Endodermal cell (in vitro differentiated cells): Measurements from ENCODE around the gene IFNL3. TPM values are rescaled to one million over a fixed set of nuclear protein-coding genes. Genes with fewer than 3 reads are reported as not detected.

ENCODE experiments used
- DNase-seq: peaks from one replicate; pipeline ENCODE4 v3.0.0-alpha.2; 2017
- H3K27ac ChIP-seq: 2 replicates; pipeline ENCODE4 v1.5.1; 2013; ENCODE audit warnings: mild to moderate bottlenecking, low read depth, low read length, moderate library complexity
- H3K27me3 ChIP-seq: 2 replicates; pipeline ENCODE4 v1.6.1; 2013; ENCODE audit warnings: mild to moderate bottlenecking, low read length, moderate library complexity; ENCODE audit not compliant: insufficient read depth, control insufficient read depth, poor library complexity, severe bottlenecking
- H3K36me3 ChIP-seq: 2 replicates; pipeline ENCODE4 v1.7.0; 2013; ENCODE audit warnings: mild to moderate bottlenecking, low read length, moderate library complexity; ENCODE audit not compliant: control insufficient read depth, insufficient read depth
- H3K4me1 ChIP-seq: one replicate; pipeline ENCODE4 v1.7.0; 2013; ENCODE audit warnings: low read length; ENCODE audit not compliant: control insufficient read depth, insufficient read depth
- H3K4me3 ChIP-seq: 2 replicates; pipeline ENCODE4 v1.5.1; 2013; ENCODE audit warnings: mild to moderate bottlenecking, low read length, moderate library complexity
- H3K9ac ChIP-seq: 2 replicates; pipeline ENCODE4 v1.6.1; 2013; ENCODE audit warnings: mild to moderate bottlenecking, low read length, moderate library complexity; ENCODE audit not compliant: poor library complexity, severe bottlenecking; ENCODE audit errors: extremely low read depth
- H3K9me3 ChIP-seq: 2 replicates; pipeline ENCODE4 v1.6.1; 2013; ENCODE audit warnings: mild to moderate bottlenecking, low read length, moderate library complexity; ENCODE audit not compliant: control insufficient read depth
- H3K27ac Mint-ChIP-seq: 2 replicates; pipeline ENCODE4 v1.8.0; 2020; ENCODE audit warnings: mixed read lengths
- H3K27me3 Mint-ChIP-seq: 2 replicates; pipeline ENCODE4 v1.8.0; 2021; ENCODE audit warnings: mild to moderate bottlenecking, mixed read lengths; ENCODE audit not compliant: insufficient read depth
- H3K36me3 Mint-ChIP-seq: 2 replicates; pipeline ENCODE4 v1.8.0; 2020; ENCODE audit warnings: low read depth, mixed read lengths
- H3K4me1 Mint-ChIP-seq: 2 replicates; pipeline ENCODE4 v1.8.0; 2020; ENCODE audit warnings: mixed read lengths
- H3K4me3 Mint-ChIP-seq: 2 replicates; pipeline ENCODE4 v1.8.0; 2020; ENCODE audit warnings: mild to moderate bottlenecking, moderate library complexity, mixed read lengths
- H3K9me3 Mint-ChIP-seq: 2 replicates; pipeline ENCODE4 v1.8.0; 2020; ENCODE audit warnings: mild to moderate bottlenecking, mixed read lengths
- WGBS, 2 experiments: methylation state at CpG; one replicate each; pipeline versions ENCODE4 v1.1.5 to v1.1.7; 2013; ENCODE audit warnings: missing lambda C conversion rate in 2 of 2, mixed read lengths in 1 of 2; ENCODE audit not compliant: insufficient coverage in 1 of 2, insufficient read length in 1 of 2; 5-methylcytosine and 5-hydroxymethylcytosine counted together
- total RNA-seq, 2 donors: library from RNA; stranded (reverse); fragmentation: NEBNext Ultra II Directional in 1 of 2; extraction: Animal tissue kit (Norgen Biotek cat#: 25700) in 1 of 2; gene quantifications; 2 replicates in 1 of 2; 3 replicates in 1 of 2; pipeline ENCODE4 v1.2.1, GENCODE V29; 2021
- TF ChIP-seq, protein P1 (sequence below): fragments of 200-600 bp; sonication (generic); conservative IDR thresholded peaks from 2 replicates; pipeline ENCODE4 v1.5.0; 2021; ENCODE audit warnings: antibody characterized with exemption, mild to moderate bottlenecking

The IFNL3 gene
- total RNA-seq, 2 donors from 2014 or later, result not detected

DNA sequence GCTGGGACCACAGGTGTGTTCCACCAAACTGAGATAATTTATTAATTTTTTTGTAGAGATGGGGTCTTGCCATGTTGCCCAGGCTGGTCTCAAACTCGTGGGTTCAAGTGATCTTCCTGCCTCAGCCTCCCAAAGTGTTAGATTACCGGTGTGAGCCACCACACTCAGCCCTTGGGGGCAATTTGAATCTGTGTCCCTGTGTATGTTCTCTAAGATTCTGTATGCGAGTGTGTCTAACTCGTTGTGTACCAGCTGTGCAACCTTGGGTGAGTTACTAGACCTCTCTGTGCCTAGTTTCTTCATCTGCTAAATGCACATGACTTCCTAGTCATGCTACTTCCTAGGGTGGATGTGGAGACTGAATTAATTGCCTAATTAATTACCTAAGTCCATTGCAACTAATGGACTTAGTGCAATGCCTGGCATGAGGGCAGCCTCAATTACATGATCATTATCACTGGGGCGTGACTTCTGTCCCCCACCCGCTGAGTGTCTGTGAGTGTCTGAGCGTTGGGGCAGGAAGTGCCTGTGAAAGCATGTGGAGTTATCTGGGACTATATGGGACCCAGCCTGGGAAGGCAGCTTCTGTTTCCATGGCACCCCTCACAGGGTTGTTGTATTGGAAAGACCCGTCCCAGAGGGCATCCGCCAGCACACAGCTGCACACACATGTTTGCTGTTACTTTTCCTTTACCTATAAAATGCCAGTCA is 49.8 kb downstream of the IFNL3 start:
- no peak overlapping the region for H3K27ac ChIP-seq
- no peak for DNase-seq
- no peaks in the 10 kb centered on the region for H3K4me1 ChIP-seq
- Mint-ChIP-seq H3K4me1 (peaks cover 9% of the 10 kb centered on the region), H3K4me3 (no peak overlapping the region), H3K9me3 (no peaks in the 10 kb centered on the region), H3K27me3 (peaks cover 51% of the 10 kb centered on the region), H3K27ac (no peak overlapping the region), H3K36me3 (no peaks in the 10 kb centered on the region)
- 66 to 75% methylated on average over 6 to 9 of the region's 9 CpGs for whole genome bisulfite sequencing, 2 experiments
- H3K36me3 ChIP-seq, result no peaks in the 10 kb centered on the region
- no peak overlapping the region for H3K4me3 ChIP-seq
- TF ChIP-seq, protein P1, sequence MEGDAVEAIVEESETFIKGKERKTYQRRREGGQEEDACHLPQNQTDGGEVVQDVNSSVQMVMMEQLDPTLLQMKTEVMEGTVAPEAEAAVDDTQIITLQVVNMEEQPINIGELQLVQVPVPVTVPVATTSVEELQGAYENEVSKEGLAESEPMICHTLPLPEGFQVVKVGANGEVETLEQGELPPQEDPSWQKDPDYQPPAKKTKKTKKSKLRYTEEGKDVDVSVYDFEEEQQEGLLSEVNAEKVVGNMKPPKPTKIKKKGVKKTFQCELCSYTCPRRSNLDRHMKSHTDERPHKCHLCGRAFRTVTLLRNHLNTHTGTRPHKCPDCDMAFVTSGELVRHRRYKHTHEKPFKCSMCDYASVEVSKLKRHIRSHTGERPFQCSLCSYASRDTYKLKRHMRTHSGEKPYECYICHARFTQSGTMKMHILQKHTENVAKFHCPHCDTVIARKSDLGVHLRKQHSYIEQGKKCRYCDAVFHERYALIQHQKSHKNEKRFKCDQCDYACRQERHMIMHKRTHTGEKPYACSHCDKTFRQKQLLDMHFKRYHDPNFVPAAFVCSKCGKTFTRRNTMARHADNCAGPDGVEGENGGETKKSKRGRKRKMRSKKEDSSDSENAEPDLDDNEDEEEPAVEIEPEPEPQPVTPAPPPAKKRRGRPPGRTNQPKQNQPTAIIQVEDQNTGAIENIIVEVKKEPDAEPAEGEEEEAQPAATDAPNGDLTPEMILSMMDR, result no peak
- H3K9ac ChIP-seq, result no peak overlapping the region
- H3K27me3 ChIP-seq, result peaks cover 44% of the 10 kb centered on the region
- no peaks in the 10 kb centered on the region for H3K9me3 ChIP-seq

- H3K27me3 Mint-ChIP-seq, result peaks cover 44% of the 10 kb centered on the region
Measured at GRCh38 chr19:39193803-39194202, 51.0 kb downstream of the IFNL3 start.

More at GRCh38 chr19:39193803-39194202, 51.0 kb downstream of the IFNL3 start:
- Mint-ChIP-seq H3K4me1 (peaks cover 9% of the 10 kb centered on the region), H3K9me3 (no peaks in the 10 kb centered on the region), H3K36me3 (no peaks in the 10 kb centered on the region), H3K4me3 (no peak overlapping the region), H3K27ac (peak overlapping the region; percentile 69)
- Histone ChIP-seq H3K9me3 (no peaks in the 10 kb centered on the region), H3K27me3 (peaks cover 36% of the 10 kb centered on the region), H3K9ac (no peak overlapping the region), H3K36me3 (no peaks in the 10 kb centered on the region), H3K4me1 (no peaks in the 10 kb centered on the region), H3K4me3 (no peak overlapping the region), H3K27ac (no peak overlapping the region)
- WGBS, 2 experiments, result 22 to 57% methylated on average over 1 to 7 of the region's 8 CpGs
- DNase-seq, result no peak
- TF ChIP-seq, protein P1, result no peak

Other genes with a start within 250 kb of the IFNL3 start
- 10 to 100 TPM; 12.5 to 21.6 TPM for gene FBXO27, start 212.5 kb downstream of the IFNL3 start, total RNA-seq
- under 1 TPM in 1 of 2 donors, not detected in 1; 0.29 TPM for gene ACP7, start 160.6 kb downstream of the IFNL3 start, total RNA-seq
- gene PAK4, start 119.2 kb downstream of the IFNL3 start, total RNA-seq, result 10 to 100 TPM; 63.9 to 68.1 TPM
- under 1 TPM; 0.40 to 0.53 TPM for gene NCCRP1, start 48.0 kb downstream of the IFNL3 start, total RNA-seq
- gene SYCN, start 40.7 kb downstream of the IFNL3 start, total RNA-seq, result not detected
- not detected for gene IFNL4, start 3.9 kb upstream of the IFNL3 start, total RNA-seq
- not detected for gene IFNL2, start 23.4 kb upstream of the IFNL3 start, total RNA-seq
- not detected for gene IFNL1, start 51.4 kb upstream of the IFNL3 start, total RNA-seq
- 1 to 10 TPM; 1.5 to 4.0 TPM for gene LRFN1, start 75.9 kb upstream of the IFNL3 start, total RNA-seq
- gene GMFG, start 91.0 kb upstream of the IFNL3 start, total RNA-seq, result not detected
- 100 to 1,000 TPM; 155 to 159 TPM for gene SAMD4B, start 97.4 kb upstream of the IFNL3 start, total RNA-seq
- 10 to 100 TPM; 28.4 to 28.8 TPM for gene PAF1, start 146.1 kb upstream of the IFNL3 start, total RNA-seq
- 10 to 100 TPM; 32.6 to 38.9 TPM for gene MED29, start 146.4 kb upstream of the IFNL3 start, total RNA-seq
- 10 to 100 TPM; 16.1 to 23.4 TPM for gene ZFP36, start 161.8 kb upstream of the IFNL3 start, total RNA-seq
- 100 to 1,000 TPM; 127 to 160 TPM for gene PLEKHG2, start 167.7 kb upstream of the IFNL3 start, total RNA-seq
- gene RPS16, start 190.9 kb upstream of the IFNL3 start, total RNA-seq, result 1,000 to 10,000 TPM; 1,674 to 1,990 TPM
- gene SUPT5H, start 200.6 kb upstream of the IFNL3 start, total RNA-seq, result 100 to 1,000 TPM; 130 to 139 TPM
- gene TIMM50, start 235.8 kb upstream of the IFNL3 start, total RNA-seq, result 10 to 100 TPM; 87.8 to 94.6 TPM